Fibroblast of villous mesenchyme (primary cell): ENCODE results near the gene GRHL1. TPM values are rescaled to one million over a fixed set of nuclear protein-coding genes. Genes with fewer than 3 reads are reported as not detected.

Experiments used
- DNase-seq: peaks from one replicate; pipeline ENCODE4 v3.0.0-alpha.2; 2010; ENCODE audit warnings: low read depth
- H3K4me3 ChIP-seq: 2 replicates; pipeline ENCODE4 v1.5.1; 2011; ENCODE audit warnings: low read depth, mild to moderate bottlenecking, low read length
- CTCF ChIP-seq: IDR thresholded peaks from 2 replicates; pipeline ENCODE4 v1.5.1; 2012; ENCODE audit warnings: low read depth, mild to moderate bottlenecking, low read length; ENCODE audit not compliant: insufficient read depth
- total RNA-seq: library from RNA; depleted of rRNA; stranded (reverse); fragments of >200 nt; gene quantifications from 2 replicates; pipeline ENCODE4 v1.2.3, GENCODE V29; 2012

Gene GRHL1
- 0.64 and 1.7 TPM in 2 replicates for total RNA-seq

- no peak for TF ChIP-seq CTCF
These were observed at the start of gene GRHL1 for GRCh38 chr2:9951522-9952285. Gene GRHL1, plus strand, starts transcription at chr2:9951693. Its CDS starts 141 bp downstream, at chr2:9951834.

GRCh38 chr2:9905413-9905812 is 46.1 kb upstream of the GRHL1 start:
- H3K4me3 ChIP-seq, result no peak overlapping the region
- no peak for DNase-seq

More at GRCh38 chr2:9951522-9952285, at the start of gene GRHL1:
- H3K4me3 ChIP-seq, result peak within 1 kb of the TSS; percentile 61
- peak; percentile 90 for DNase-seq

GRCh38 chr2:9907402-9907801 is 44.1 kb upstream of the GRHL1 start:
- TF ChIP-seq CTCF, result no peak
- DNase-seq, result no peak
- no peak overlapping the region for H3K4me3 ChIP-seq

More at GRCh38 chr2:9905413-9905812, 46.1 kb upstream of the GRHL1 start:
- no peak for TF ChIP-seq CTCF

- no peak for DNase-seq
- H3K4me3 ChIP-seq, result no peak overlapping the region
- TF ChIP-seq CTCF, result no peak
These were observed 42.9 kb upstream of the GRHL1 start for GRCh38 chr2:9908639-9909038.

GRCh38 chr2:9909106-9909505 is 42.4 kb upstream of the GRHL1 start:
- no peak overlapping the region for H3K4me3 ChIP-seq
- DNase-seq, result peak; percentile 55
- no peak for TF ChIP-seq CTCF

- H3K4me3 ChIP-seq, result no peak overlapping the region
- TF ChIP-seq CTCF, result no peak
- no peak for DNase-seq
These were observed 40.8 kb upstream of the GRHL1 start for GRCh38 chr2:9910699-9911098.
